GM19397 (cell line): Measurements from ENCODE around the gene PER3.

Source experiments
- ATAC-seq: cut with Tn5 transposase; IDR thresholded peaks from one replicate; pipeline ENCODE4 v1.9.1; 2021; ENCODE audit warnings: mild to moderate bottlenecking, moderate library complexity; ENCODE audit not compliant: unreplicated experiment

Gene PER3

DNA sequence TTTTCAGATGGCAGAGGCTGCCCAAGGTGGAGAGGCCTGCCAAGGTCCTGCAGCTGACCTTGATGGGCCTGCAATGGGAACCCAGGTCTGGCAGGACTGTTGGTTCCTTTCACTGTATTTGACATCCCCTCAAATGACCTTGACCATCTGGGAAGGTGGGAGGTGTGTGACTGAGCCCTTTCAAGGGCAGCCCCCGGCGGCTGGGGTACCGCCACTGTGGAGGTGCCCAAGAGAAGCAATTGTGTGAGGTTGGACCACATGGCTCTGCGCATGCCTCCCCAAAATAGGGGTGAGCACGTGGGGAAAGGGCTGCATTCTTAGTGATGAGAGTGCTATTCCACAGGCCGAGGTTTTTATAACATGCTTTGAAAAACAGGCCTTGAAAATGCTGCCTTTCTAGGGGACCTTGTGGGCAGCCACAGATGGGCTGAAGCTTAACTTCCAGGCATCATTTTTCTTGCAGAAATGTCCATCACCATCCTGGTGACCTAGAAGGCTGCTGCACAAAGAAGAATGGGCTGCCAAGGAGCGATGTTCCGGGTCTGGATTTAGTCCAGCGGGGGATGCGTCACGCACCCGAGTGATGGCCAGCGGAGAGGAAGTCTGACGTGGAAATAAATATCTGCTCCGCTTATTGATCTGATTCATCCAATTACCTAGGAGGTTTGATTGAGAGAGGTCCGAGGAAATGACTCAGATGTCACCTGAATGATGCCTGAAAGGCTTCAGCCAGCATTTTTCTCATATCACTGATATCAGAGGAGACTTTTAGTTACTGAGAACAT, 85.2 kb downstream of the PER3 start:
- no peak for ATAC-seq

DNA sequence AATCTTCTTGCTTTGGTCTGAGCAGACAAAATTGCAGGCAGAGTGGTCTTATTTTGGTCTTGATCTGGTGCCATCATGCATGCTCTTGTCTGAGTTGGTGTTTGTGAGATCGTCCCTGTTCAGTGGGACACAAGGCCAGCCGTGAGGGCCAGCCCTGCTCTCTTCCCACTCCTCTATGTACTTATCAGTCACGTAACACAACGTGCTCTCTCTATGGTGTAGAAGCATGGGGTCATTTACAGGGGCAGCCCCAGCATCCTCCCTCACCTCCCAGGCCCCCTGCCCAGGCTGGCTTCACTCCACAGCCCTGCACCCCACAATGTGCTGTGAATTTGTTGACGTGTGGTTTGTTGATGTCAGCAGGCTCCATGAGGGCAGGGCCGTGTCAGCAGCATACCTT, 87.0 kb downstream of the PER3 start:
- ATAC-seq: no peak

DNA sequence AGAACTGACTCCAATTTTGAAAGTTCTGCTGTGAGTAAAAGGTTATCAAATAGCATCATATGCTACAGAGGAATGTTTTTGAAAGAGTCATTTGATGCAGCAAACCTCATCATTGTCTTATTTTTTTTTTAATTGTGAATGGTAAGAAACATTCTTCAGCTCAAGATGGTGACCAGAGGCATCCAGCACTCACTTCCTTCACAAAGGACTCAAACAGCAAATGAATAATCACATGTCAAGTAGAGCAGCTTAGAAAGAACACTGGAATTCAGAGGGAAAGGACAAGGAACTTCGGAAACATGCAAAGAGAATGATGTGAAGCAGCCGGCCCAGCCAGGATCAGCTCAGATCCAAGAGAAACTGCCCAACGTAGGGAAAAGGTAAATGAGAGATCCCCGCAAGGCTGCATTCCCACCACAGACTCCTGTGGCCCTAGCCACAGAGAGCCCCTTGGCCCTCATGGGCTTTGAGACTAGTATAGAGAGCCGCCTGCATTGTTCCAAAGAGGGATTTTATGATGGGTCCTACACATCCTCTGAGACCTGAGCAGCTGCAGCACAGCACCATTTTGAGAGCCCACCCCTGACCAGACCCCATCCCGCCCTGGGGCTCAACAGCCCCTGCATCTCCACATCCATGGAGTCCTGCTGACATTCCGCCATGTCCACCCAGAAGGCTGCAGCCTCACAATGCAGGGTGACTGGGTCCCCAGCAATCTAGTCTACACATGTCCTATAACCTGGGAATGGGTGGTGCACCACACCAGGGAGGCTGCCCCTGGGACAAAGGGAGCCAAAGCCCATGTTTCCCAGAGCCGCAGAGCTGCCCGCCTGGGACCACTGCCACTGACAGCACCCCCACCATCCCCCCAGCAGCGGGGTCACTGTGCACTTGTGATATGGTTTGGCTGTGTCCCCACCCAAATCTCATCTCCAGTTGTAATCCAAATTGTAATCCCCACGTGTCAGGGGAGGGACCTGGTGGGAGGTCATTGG, 90.0 kb downstream of the PER3 start:
- no peak for ATAC-seq

DNA sequence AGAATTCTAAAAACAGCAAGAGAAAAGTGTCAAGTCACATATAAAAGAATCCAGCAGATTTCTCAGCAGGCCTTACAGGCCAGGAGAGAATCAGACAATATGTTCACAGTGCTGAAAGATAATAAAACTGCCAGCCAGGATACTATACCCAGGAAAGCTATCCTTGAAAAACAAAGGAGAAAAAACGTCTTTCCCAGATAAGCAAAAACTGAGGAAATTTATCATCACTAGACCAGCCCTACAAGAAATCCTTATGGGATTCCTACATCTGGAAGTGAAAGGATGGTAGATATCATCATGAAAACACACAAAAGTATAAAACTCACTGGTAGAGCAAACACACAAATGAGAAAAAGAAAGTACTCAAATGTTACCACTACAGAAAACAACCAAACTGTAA, 93.9 kb downstream of the PER3 start:
- no peak for ATAC-seq

DNA sequence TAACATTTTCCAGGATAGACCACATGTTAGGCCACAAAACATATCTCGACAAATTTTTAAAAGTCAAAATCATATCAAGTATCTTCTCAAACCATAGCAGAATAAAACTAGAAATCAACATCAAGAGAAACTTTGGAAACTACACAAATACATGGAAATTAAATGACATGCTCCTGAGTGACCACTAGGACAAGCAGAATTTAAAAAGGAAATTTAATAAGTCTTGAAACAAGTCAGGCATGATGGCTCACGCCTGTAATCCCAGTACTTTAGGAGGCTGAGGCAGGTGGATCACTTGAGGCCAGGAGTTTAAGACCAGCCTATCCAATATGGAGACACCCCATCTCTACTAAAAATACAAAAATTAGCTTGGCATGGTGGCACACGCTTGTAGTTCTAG, 95.1 kb downstream of the PER3 start:
- ATAC-seq: no peak

DNA sequence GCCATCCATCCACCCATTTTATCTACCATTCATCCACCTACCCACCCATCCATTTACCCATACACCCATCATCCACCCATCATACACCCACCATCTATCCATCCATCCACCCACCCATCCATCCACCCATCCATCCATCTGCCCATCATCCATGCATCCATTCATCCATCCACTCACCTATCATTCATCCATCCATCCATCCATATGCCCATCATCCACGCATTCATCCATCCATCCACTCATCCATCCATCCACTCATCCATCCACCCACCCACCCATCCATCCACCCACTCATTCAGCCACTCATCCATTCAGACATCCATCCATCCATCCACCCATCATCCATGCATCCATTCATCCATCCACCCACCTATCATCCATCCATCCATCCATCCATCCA, 100.7 kb downstream of the PER3 start:
- no peak for ATAC-seq

DNA sequence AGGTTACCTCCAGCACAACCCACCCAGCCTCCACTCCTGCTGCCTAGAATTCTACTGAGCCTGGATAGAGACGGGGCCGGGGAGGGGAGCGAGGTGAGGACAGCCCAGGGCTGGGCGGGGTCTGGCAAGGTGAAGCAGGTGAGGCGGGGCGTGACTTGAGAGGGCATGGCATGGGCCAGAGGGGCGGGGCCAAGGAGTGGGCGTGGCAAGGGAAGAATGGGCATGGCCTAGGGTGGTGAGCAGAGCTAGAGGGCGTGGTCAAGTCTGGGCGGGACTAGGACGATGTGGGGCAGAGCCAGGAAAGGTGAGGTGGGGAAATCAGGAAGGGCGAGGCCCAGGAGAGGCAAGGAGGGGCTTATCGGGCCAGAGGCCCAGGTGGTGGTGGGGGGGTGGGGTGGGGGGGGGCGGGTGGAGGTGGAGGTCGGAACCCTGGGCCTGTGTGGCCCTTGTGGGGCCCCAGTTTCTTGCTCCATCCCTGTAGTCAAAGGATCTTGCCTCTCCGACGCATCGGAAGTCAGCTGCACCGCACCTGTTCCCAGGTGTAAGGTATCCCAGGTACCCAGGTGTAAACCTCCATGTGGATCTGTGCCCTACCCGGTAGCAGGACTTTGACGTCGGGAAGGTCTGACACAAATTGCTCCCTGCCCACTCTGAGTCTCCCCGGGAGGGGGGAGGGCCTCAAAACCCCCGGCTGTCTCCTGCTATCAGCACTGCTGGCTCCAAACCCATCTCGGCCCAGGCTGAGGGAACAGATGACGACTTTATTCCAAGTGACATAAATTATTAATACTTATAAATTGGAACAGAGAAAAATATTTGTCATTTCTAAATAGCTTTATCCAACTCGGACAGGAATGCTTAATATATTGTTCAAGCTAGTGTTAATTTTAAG, 101.7 kb downstream of the PER3 start:
- ATAC-seq: no peak

DNA sequence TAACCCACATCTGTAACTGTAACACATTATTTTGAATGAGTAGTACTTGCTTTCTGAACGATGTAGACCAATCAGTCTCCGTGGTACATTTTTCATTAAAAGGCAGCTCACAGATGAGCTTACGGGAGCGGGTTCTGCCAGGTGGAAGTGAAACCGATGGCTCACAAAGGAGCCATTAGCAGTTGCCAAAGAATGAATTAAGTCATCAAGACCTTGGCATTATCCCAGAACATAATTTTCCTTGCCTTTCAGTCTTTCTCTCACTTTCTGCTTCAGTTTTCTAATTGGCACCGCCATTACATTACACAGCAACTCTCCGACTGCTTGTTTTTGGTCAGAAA, 102.3 kb downstream of the PER3 start:
- no peak for ATAC-seq

DNA sequence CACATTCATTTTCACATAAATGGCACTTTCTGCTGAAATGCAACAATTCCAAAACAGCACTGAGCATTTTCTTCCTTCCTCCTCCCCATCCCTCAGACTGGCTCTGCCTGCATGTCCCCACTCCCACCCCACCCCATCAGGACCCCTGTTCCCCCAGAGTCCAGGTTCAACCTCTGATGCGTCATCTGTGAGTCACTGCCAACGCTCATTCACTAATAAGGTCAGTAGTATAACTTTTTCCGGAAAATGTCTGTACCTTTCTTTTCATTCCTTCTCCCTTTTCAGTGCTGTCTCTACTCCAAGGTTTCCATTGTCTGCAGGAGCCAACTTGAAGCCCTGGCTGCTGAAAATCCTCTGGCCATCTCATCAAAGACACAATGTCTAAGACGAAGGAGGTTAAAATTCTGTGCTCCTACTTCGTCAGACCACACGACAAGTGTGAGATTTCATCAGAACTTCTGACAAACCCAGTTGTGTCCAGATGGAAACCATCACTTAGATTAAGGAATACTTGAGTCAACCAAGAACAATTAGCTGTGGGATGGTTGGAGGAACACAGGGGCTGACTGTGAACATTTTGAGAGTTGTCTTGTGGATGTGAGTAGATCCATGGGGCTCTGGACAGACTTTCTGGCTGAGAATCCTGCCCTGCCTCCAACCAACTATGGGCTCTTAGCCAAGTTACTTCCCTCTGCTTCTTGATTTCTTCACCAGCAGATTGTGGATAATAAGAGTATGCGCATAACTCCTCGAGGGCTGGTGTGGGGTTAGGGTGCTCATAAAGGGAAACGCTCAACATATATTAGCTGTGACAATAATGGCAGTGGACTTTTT, 104.4 kb downstream of the PER3 start:
- no peak for ATAC-seq

DNA sequence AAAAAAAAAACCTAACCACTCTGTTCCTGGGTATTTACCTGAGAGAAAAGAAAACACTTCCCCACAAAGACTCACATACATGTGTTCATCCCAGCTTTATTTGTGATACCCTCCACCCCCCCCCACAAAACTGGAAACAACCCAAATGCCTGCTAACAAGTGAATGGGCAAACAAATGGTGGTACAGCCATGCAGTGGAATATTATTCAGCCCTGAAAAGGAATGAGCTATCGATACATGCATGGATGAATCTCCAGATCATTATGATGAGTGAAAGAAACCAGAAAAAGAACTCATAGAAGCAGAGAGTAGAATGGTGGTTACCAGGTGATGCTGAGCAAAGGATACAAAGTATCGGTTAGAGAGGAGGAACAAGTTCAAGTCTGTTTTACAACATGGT, 106.8 kb downstream of the PER3 start:
- ATAC-seq: no peak

DNA sequence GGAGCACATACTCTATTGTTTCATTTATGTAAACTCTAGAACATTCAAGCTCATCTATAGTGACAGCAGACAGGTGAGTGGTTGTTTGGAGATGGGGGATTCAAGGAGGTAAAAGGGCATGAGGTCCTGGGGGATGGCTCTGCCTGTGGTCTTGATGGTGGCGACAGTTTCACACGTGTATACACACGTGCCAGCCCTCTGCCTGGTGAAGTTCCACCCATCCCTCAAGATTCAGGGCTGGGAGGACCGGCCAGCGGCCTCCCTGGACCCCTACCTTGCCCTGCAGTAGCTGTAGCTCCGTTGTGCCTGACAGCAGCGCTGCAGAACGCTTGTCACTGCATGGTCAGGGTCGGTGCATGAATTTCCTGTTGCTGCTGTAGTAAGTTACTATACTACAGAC, 107.7 kb downstream of the PER3 start:
- ATAC-seq: no peak

DNA sequence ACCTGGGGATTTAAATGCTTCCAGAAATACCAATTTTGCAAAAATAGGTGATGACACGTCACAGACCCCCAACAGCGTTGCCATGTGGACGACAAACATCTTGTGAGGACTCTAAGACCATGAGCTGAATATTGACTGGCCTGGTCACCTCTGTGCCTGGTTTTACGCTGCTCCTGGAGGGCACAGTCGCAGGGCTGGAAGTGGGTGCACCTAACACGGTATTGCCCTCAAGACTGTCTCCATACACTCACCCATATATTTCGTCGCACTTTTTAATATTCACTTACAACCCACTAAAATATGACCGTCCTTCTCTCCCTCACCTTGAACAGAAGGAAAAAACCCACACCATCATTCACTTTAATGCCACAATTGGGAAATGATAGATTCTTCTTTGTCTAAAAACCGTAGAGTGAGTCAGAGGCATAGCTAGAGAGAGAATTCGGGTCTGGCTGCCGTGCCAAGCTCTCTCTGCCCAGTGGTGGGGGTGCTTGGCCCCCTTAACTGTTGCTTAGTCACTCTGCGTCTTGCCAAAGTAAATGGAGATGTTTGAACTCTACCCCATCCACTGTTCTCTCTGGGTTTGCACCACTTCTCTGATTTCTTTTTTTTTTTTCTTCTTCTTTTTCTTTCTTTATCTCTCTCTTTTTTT, 109.6 kb downstream of the PER3 start:
- no peak for ATAC-seq
